Measurements from ENCODE around the gene BIN1. TPM values are rescaled to one million over a fixed set of nuclear protein-coding genes. Genes with fewer than 3 reads are reported as not detected.

BIN1 gene
- polyA plus RNA-seq, 1 donor from 2014 or later, result 61.9 TPM

DNA sequence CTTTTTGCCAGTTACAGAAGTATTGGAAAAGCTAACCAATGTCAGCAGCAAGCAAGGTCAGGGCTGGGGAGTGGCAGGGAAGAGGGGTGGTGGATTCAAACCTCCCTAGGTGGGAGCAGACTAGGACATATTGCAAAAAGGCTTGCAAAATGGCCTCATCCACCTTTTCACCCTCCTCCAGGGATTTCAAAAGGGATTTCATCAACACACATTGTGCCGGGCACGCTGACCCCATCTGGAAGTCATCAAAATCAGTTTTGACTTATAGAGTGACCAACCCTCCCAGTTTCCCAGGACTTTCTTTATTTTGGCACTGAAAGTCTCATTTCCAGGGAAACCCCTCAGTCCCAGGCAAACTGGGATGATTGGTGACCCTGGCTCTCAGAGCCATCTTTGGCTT is 94.7 kb downstream of the BIN1 start:
- H3K9me3 ChIP-seq (ENCODE audit: low read length), result no peaks in the 10 kb centered on the region
- TF ChIP-seq EP300 (conservative IDR thresholded peaks at IDR 0.05; ENCODE audit: poor library complexity, severe bottlenecking) (no peak), SMC3 (conservative IDR thresholded peaks at IDR 0.05; ENCODE audit: poor library complexity) (no peak), EZH2 (IDR thresholded peaks at IDR 0.05; ENCODE audit: borderline replicate concordance, insufficient read depth, low read length, poor library complexity, severe bottlenecking) (no peak), MXI1 (conservative IDR thresholded peaks at IDR 0.05; ENCODE audit: poor library complexity, severe bottlenecking) (no peak), TAF1 (IDR thresholded peaks at IDR 0.05; ENCODE audit: low read depth) (no peak), RAD21 (conservative IDR thresholded peaks at IDR 0.05) (no peak), POLR2AphosphoS5 (IDR thresholded peaks at IDR 0.05) (no peak)
- TF ChIP-seq, protein P1, sequence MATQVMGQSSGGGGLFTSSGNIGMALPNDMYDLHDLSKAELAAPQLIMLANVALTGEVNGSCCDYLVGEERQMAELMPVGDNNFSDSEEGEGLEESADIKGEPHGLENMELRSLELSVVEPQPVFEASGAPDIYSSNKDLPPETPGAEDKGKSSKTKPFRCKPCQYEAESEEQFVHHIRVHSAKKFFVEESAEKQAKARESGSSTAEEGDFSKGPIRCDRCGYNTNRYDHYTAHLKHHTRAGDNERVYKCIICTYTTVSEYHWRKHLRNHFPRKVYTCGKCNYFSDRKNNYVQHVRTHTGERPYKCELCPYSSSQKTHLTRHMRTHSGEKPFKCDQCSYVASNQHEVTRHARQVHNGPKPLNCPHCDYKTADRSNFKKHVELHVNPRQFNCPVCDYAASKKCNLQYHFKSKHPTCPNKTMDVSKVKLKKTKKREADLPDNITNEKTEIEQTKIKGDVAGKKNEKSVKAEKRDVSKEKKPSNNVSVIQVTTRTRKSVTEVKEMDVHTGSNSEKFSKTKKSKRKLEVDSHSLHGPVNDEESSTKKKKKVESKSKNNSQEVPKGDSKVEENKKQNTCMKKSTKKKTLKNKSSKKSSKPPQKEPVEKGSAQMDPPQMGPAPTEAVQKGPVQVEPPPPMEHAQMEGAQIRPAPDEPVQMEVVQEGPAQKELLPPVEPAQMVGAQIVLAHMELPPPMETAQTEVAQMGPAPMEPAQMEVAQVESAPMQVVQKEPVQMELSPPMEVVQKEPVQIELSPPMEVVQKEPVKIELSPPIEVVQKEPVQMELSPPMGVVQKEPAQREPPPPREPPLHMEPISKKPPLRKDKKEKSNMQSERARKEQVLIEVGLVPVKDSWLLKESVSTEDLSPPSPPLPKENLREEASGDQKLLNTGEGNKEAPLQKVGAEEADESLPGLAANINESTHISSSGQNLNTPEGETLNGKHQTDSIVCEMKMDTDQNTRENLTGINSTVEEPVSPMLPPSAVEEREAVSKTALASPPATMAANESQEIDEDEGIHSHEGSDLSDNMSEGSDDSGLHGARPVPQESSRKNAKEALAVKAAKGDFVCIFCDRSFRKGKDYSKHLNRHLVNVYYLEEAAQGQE (IDR thresholded peaks at IDR 0.05; ENCODE audit: borderline replicate concordance), result no peak
- TF ChIP-seq, protein P2, sequence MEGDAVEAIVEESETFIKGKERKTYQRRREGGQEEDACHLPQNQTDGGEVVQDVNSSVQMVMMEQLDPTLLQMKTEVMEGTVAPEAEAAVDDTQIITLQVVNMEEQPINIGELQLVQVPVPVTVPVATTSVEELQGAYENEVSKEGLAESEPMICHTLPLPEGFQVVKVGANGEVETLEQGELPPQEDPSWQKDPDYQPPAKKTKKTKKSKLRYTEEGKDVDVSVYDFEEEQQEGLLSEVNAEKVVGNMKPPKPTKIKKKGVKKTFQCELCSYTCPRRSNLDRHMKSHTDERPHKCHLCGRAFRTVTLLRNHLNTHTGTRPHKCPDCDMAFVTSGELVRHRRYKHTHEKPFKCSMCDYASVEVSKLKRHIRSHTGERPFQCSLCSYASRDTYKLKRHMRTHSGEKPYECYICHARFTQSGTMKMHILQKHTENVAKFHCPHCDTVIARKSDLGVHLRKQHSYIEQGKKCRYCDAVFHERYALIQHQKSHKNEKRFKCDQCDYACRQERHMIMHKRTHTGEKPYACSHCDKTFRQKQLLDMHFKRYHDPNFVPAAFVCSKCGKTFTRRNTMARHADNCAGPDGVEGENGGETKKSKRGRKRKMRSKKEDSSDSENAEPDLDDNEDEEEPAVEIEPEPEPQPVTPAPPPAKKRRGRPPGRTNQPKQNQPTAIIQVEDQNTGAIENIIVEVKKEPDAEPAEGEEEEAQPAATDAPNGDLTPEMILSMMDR (IDR thresholded peaks at IDR 0.05; ENCODE audit: poor library complexity, severe bottlenecking), result no peak
- no peak overlapping the region for H3K4me3 ChIP-seq (ENCODE audit: low read length)
- H3K9ac ChIP-seq (ENCODE audit: low read length), result no peak overlapping the region
- no peaks in the 10 kb centered on the region for H3K36me3 ChIP-seq (ENCODE audit: insufficient read depth, low read length)
- no peaks in the 10 kb centered on the region for H3K27me3 ChIP-seq (ENCODE audit: insufficient read depth, low read depth, low read length)
- no peaks in the 10 kb centered on the region for H3K9me2 ChIP-seq (ENCODE audit: insufficient read depth, low read length)
- no peaks in the 10 kb centered on the region for H3F3A ChIP-seq (ENCODE audit: insufficient read depth, low read length, poor library complexity, severe bottlenecking)
- H4K20me1 ChIP-seq (ENCODE audit: insufficient read depth), result no peaks in the 10 kb centered on the region
- H3K79me2 ChIP-seq (replicated peaks; ENCODE audit: insufficient read depth, low read length), result no peaks in the 10 kb centered on the region
- no peak overlapping the region for H3K4me2 ChIP-seq (ENCODE audit: low read length)
- no peak overlapping the region for H2AFZ ChIP-seq (ENCODE audit: low read depth, low read length)
- H3K27ac ChIP-seq (ENCODE audit: low read length), result no peak overlapping the region

DNA sequence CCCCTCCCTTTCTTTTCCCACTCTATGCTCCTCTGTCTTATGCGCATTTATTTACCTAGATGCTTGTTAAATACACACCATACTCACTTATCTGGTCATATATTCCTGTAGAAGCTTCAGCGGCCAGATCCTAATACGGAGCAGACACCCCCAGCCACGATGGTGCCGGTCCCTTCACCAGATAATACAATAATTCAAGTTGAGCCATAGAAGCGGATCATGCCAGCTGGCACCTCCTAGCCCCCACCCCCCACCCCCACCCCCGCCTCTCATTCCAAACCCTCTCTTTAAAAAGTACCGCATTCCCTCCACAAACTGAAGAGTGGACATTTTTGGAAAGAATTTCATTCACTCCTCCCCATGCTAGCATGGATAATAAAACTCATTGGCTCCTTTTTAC is 95.2 kb downstream of the BIN1 start:
- Histone ChIP-seq H3K36me3 (ENCODE audit: insufficient read depth, low read length) (no peaks in the 10 kb centered on the region), H3F3A (ENCODE audit: insufficient read depth, low read length, poor library complexity, severe bottlenecking) (no peaks in the 10 kb centered on the region), H3K4me3 (ENCODE audit: low read length) (no peak overlapping the region), H3K4me2 (ENCODE audit: low read length) (no peak overlapping the region), H3K27me3 (ENCODE audit: insufficient read depth, low read depth, low read length) (no peaks in the 10 kb centered on the region), H3K79me2 (replicated peaks; ENCODE audit: insufficient read depth, low read length) (no peaks in the 10 kb centered on the region), H2AFZ (ENCODE audit: low read depth, low read length) (no peak overlapping the region), H4K20me1 (ENCODE audit: insufficient read depth) (no peaks in the 10 kb centered on the region), H3K9me3 (ENCODE audit: low read length) (no peaks in the 10 kb centered on the region), H3K27ac (ENCODE audit: low read length) (no peak overlapping the region), H3K9me2 (ENCODE audit: insufficient read depth, low read length) (no peaks in the 10 kb centered on the region), H3K9ac (ENCODE audit: low read length) (no peak overlapping the region)
- TF ChIP-seq EP300 (conservative IDR thresholded peaks at IDR 0.05; ENCODE audit: poor library complexity, severe bottlenecking) (no peak), EZH2 (IDR thresholded peaks at IDR 0.05; ENCODE audit: borderline replicate concordance, insufficient read depth, low read length, poor library complexity, severe bottlenecking) (no peak), MXI1 (conservative IDR thresholded peaks at IDR 0.05; ENCODE audit: poor library complexity, severe bottlenecking) (no peak), POLR2AphosphoS5 (IDR thresholded peaks at IDR 0.05) (no peak), TAF1 (IDR thresholded peaks at IDR 0.05; ENCODE audit: low read depth) (no peak), SMC3 (conservative IDR thresholded peaks at IDR 0.05; ENCODE audit: poor library complexity) (no peak), RAD21 (conservative IDR thresholded peaks at IDR 0.05) (no peak)
- TF ChIP-seq, protein P2 (IDR thresholded peaks at IDR 0.05; ENCODE audit: poor library complexity, severe bottlenecking), result no peak
- TF ChIP-seq, protein P1 (IDR thresholded peaks at IDR 0.05; ENCODE audit: borderline replicate concordance), result no peak
